Fibroblast of pulmonary artery (primary cell): Measurements from ENCODE around the gene RARS2.

Source experiments
- DNase-seq: peaks from one replicate; pipeline ENCODE4 v3.0.0-alpha.2; 2010; ENCODE audit warnings: low read depth
- H3K4me3 ChIP-seq: replicated peaks from 2 replicates; pipeline ENCODE4 v1.5.1; 2011; ENCODE audit warnings: low read depth, mild to moderate bottlenecking, control low read depth, low read length, moderate library complexity
- CTCF ChIP-seq: IDR thresholded peaks from 2 replicates; pipeline ENCODE4 v1.5.1; 2011; ENCODE audit warnings: mild to moderate bottlenecking, control low read depth, low read length, inconsistent platforms; ENCODE audit errors: missing control alignments

RARS2 gene, protein sequence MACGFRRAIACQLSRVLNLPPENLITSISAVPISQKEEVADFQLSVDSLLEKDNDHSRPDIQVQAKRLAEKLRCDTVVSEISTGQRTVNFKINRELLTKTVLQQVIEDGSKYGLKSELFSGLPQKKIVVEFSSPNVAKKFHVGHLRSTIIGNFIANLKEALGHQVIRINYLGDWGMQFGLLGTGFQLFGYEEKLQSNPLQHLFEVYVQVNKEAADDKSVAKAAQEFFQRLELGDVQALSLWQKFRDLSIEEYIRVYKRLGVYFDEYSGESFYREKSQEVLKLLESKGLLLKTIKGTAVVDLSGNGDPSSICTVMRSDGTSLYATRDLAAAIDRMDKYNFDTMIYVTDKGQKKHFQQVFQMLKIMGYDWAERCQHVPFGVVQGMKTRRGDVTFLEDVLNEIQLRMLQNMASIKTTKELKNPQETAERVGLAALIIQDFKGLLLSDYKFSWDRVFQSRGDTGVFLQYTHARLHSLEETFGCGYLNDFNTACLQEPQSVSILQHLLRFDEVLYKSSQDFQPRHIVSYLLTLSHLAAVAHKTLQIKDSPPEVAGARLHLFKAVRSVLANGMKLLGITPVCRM

DNA sequence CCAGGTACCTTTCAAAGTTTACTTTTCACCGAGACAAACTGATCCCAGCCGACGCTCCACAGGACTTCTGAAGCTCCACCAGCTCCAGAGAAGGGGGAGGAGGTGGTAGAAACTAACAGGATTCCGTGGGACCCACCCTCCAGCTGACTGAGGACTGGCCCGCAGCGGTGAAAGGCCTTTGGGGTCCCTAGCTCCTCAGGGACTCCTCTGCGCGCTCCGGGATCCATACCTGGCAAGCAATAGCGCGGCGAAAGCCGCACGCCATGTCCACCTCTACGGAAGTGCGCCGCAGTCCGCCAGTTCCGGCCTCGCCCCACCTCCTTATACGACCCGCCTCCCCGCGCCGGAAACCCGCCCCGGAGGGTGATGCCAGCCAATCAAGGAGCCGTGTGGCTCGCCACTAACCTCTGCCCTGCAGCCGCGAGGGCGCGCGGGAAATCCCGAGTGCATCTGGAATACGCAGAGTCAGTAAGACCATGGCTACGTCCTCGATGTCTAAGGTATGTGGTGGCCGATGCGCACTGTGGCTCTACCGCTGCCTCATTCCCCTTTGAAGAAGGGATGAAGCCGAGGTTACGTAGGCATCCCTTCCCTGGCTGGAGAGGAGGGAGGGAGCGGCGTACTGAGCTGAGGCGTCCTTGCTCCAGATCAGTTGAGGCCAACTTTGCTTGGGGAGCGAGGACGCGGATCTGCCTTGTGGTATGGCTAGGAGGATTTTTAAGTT is at the start of gene RARS2, which contains the start of gene ORC3:
Gene RARS2, minus strand, starts transcription at position 295 of the 724 bp plus-strand sequence. Its CDS starts 30 bp downstream, at position 265.
Gene ORC3, plus strand, starts transcription at position 443 of the 724 bp plus-strand sequence. Its CDS starts 34 bp downstream, at position 477.
- peak; percentile 93 for DNase-seq
- H3K4me3 ChIP-seq: peak within 1 kb of the TSS; percentile 85
- no peak for TF ChIP-seq CTCF

DNA sequence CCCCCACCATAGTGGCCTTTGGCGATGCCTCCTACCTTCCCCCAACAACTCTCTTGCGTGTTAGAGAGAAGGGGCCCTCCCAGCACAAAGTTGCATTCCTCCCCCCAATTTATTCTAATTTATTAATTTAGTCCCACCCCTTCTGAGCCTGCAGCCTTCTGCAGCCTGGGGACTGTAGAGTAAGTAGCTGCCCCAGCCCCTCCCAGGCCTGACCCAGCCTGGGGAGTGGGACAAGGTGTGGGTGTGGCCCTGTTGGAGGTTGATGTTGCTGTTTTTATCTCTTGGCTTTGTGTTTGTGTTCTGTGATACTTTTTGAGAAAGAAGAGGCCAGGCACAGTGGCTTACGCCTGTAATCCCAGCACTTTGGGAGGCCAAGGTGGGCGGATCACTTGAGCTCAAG is 49.6 kb upstream of the RARS2 start:
- no peak overlapping the region for H3K4me3 ChIP-seq
- TF ChIP-seq CTCF: no peak
- no peak for DNase-seq

DNA sequence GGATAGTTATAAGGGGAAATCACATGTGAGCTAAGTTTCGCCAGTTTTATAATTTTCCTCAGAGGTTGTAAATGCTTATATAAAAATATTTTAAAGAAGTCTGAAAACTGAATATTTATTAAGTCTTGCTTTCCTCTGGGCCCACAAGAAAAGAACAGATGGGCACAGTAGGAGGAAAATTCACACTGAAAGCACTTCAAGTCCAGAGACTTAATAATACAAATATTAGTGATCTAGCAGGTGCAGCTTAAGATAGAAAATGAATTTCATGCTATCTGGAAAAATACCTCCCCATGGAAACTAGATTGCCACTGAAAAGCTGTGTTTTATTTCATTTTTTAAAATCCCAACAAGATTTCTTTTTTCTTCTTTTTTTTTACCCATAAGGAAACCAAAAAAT is 47.3 kb upstream of the RARS2 start:
- TF ChIP-seq CTCF: no peak
- DNase-seq: no peak
- H3K4me3 ChIP-seq: no peak overlapping the region

- H3K4me3 ChIP-seq: no peak overlapping the region
- DNase-seq: no peak
- no peak for TF ChIP-seq CTCF
Measured at GRCh38 chr6:87636315-87636714, 46.5 kb upstream of the RARS2 start.

GRCh38 chr6:87633851-87634250 is 44.1 kb upstream of the RARS2 start:
- no peak overlapping the region for H3K4me3 ChIP-seq
- TF ChIP-seq CTCF: no peak
- DNase-seq: no peak

- no peak for DNase-seq
- no peak for TF ChIP-seq CTCF
- no peak overlapping the region for H3K4me3 ChIP-seq
Measured at GRCh38 chr6:87630746-87631145, 41.0 kb upstream of the RARS2 start.
